Cardiac septum (tissue), 1 donor: ENCODE measurements around the gene SMNDC1. TPM values are rescaled to one million over a fixed set of nuclear protein-coding genes. Genes with fewer than 3 reads are reported as not detected.
"Not testable (repeated sequence)": the region's sequence is repeated elsewhere in the genome, so short reads cannot be mapped to it uniquely, and the experiment has no call there.

ENCODE experiments used
- DNase-seq: peaks from one replicate; pipeline ENCODE4 v3.0.0-alpha.2; 2020; ENCODE audit warnings: low spot score
- intact Hi-C: fragments of 100-400 bp; cut with DNase I; formaldehyde crosslinking; loops from one replicate; pipeline ENCODE4 v1.14.0; 2022
- total RNA-seq: library from RNA; stranded (reverse); fragmentation: NEBNext Ultra II Directional; extraction: Animal tissue kit (Norgen Biotek cat#: 25700); gene quantifications from one replicate; pipeline ENCODE4 v1.2.1, GENCODE V29; 2021
- donor health status: DM: no; HTN: no; CAD: no.

SMNDC1 gene
- total RNA-seq, 1 donor from 2014 or later: 25.8 TPM

GRCh38 chr10:110331226-110331795, 26.6 kb upstream of the SMNDC1 start:
- DNase-seq, intact Hi-C loops: not testable (repeated sequence)

DNA sequence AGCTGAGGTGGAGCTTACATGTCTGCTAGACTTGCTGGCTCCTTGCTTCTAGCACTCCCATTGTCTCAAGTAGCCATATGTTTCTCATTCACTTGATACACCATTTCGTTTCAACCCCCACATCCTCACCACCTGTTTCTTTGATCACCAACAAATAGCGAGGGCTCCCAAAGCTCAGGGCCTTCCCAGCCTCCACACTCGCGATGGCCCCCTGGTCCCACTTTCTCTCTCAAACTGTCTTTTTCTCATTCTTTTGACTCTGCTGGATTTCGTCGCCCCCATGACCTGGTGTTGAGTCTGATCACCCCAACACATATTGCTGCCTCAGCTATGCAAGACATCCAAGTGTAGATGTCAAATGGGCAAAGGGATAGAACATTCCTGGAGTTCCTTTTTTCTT, 26.0 kb upstream of the SMNDC1 start:
- intact Hi-C loops: no loop called here
- no peak for DNase-seq

DNA sequence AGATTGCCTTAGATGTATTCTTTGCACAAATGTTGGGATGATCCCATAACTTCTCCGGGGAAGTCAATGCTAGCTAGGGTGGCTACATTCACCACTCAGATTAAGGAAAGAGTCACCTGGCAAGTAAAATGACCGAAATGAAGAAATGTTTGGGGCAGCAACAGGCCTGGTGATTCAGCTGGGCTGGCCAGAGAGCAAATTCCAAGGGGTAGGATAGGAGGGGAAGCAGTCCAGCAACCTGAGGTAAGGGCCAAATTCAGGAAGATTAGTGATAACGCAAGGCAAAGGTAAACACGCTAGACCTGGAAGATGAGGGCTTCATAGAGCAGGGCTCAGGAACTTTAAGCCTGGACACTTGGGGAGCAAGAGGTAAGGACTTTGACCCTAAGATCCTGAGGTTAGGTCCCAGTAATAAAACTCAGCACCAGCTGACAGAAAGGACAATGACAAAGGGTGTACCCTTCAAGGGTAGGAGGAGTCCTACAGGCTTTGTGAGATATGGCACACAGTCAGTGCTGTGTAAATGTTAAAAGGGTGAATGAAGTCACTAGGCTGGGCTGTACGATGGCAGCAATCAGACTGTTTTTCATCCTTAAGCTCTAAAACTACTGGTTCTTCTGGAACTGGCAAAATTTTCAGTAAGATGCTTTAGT, 22.7 kb upstream of the SMNDC1 start:
- intact Hi-C loops: no loop called here
- no peak for DNase-seq

- DNase-seq: no peak
- intact Hi-C loops: no loop called here
Measured at GRCh38 chr10:110326351-110327032, 21.8 kb upstream of the SMNDC1 start.

GRCh38 chr10:110324805-110325280, 20.1 kb upstream of the SMNDC1 start:
- no peak for DNase-seq
- intact Hi-C loops: no loop called here

GRCh38 chr10:110324201-110324804, 19.6 kb upstream of the SMNDC1 start:
- intact Hi-C loops: no loop called here
- DNase-seq: no peak

DNA sequence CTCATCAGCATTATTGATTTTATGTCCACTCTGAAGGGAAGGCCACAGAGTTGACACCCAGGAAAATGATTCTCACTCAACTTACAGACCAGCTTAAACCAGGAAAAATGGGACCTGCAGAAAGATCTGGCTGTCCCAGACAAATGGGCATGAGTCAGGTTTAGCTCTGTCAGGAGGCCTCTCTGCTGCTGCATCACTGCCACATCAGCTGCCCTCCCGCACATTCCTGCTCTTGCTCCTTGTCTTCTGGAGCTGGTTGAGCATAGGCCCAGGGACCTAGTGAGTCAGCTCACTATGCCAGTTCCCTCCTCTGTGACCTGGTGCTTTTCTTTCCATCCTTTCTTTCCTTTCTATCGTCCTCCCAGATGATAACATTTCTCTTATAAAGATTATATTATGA, 18.8 kb upstream of the SMNDC1 start:
- DNase-seq: no peak
- intact Hi-C loops: no loop called here

DNA sequence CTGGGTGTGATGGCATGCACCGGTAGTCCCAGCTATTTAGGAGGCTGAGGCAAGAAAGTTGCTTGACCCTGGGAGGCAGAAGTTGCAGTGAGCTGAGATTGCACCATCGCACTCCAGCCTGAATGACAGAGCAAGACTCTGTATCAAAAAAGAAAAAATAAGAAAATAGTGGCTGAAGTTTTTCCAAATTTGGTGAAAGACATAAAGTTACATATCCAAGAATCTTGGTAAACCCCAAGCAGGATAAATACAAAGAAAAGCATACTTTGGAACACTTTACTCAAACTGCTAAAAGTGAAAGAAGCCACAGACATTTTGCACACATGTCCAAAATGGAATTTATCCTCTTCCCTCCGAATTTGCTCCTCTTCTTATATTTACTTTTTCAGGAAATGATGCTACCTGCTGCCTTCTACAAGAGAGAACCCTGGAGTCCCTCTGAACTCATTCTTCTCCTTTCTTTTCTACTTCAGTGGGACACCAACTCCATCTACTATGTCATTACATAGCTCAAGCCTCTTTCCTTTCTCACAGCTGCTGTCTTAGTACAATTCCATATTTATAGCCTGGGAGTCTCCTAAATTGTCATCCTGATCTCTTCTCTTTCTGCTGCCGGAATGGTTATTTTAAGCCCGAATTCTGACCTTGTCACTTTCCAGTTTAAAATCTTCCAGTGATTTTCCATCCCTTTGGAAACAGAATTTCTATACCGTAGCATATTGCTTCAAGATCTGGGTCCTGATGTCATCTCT, 17.3 kb upstream of the SMNDC1 start:
- intact Hi-C loops: no loop called here
- DNase-seq: no peak

DNA sequence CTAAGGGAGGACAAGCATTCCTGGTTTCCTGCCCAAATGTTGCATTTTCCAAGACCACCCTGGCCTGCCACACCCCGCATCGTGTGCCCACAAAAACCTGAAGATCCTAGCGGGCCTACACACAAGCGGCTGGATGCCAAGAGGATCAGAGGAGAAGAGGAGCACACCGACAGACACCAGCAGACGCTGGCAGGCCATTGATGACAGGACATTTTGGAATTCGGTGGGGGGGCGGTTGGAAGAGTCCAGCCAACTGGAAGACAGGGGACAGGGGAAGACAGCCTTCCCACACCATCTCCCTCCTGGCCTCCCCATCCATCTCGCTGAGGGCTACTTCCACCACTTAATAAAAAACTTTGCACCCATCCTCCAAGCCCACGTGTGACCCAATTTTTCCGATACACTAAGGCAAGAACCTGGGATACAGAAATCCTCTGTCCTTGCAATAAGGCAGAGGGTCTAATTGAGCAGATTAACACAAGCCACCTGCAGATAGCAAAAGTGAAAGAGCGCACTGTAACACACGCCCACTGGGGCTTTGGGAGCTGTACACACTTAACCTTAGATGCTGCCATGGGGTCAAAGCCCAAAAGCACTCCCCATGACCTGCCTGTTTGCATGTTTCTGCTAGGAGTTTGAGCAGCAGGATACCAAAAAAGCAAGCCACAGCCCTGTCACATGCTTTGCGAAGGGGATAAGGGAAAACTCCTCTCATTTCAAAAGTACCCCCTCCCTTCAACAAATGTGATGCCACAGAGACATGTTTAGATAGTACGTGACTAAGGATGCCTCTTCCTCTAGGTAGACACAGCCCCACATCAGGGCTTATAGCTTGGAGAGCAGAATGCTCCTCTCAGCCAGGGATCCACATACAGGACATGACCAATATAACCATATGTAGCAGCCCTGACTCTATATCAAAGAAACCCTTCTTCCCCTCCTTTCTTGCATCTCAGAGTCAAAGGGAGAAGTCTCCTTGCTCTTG, 13.4 kb upstream of the SMNDC1 start:
- intact Hi-C loops: no loop called here

GRCh38 chr10:110313674-110314073, 9.0 kb upstream of the SMNDC1 start:
- intact Hi-C loops: loop anchor here (5.0 kb wide), 1 partner anchor 294 kb away; no protein-coding TSS in a partner anchor
- DNase-seq: no peak

More for the DNA sequence above, 13.4 kb upstream of the SMNDC1 start:
- DNase-seq: no peak

DNA sequence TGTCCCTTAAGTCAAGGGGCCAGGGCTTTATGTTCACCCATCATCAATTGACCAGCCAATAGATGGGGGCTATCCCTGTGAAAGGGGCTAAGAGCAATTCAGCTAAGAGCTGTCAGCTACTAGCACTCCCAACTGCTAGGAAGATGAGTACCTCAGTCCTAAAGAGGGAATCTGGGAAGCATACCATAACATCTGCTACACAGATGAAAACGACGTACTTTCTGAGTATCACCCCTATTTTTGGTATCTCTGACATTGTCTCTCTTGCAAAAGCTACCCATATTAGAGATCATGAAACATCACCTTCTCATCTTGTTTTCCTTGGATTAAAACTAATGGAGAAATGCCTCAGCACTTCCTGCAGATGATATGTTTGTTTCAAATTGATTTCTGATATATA, 7.5 kb upstream of the SMNDC1 start:
- intact Hi-C loops: loop anchor here (5.0 kb wide), 1 partner anchor 295 kb away; no protein-coding TSS in a partner anchor
- DNase-seq: no peak

- no peak for DNase-seq
- intact Hi-C loops: loop anchor here (2.0 to 5.0 kb wide), 2 partner anchors 235 to 296 kb away; no protein-coding TSS in a partner anchor
Measured at GRCh38 chr10:110311357-110311949, 6.7 kb upstream of the SMNDC1 start.

- intact Hi-C loops: loop anchor here (2.0 to 5.0 kb wide), 2 partner anchors 236 to 297 kb away; no protein-coding TSS in a partner anchor
Measured at GRCh38 chr10:110310741-110311140, 6.0 kb upstream of the SMNDC1 start.

DNA sequence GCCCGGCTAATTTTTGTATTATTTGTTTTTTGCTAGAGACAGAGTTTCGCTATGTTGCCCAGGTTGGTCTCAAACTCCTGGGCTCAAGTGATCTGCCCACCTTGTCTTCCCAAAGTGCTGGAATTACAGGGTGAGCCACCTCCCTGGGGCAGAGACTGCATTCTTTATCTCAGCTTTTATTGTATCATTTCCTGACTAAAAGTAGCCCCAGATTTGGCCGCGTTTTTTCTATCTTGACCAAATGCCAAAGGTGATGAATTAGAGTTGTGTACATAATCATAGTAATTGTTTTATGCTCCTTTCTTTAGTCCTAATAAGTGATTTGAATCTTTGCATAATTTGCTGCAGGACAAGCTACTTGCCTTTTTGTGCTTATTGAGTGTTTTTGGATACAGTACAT, 3.1 kb upstream of the SMNDC1 start:
- no peak for DNase-seq
- intact Hi-C loops: no loop called here

More at GRCh38 chr10:110310741-110311140, 6.0 kb upstream of the SMNDC1 start:
- DNase-seq: no peak

- no peak for DNase-seq
- intact Hi-C loops: no loop called here
Measured at GRCh38 chr10:110306452-110306768, 1.7 kb upstream of the SMNDC1 start.

DNA sequence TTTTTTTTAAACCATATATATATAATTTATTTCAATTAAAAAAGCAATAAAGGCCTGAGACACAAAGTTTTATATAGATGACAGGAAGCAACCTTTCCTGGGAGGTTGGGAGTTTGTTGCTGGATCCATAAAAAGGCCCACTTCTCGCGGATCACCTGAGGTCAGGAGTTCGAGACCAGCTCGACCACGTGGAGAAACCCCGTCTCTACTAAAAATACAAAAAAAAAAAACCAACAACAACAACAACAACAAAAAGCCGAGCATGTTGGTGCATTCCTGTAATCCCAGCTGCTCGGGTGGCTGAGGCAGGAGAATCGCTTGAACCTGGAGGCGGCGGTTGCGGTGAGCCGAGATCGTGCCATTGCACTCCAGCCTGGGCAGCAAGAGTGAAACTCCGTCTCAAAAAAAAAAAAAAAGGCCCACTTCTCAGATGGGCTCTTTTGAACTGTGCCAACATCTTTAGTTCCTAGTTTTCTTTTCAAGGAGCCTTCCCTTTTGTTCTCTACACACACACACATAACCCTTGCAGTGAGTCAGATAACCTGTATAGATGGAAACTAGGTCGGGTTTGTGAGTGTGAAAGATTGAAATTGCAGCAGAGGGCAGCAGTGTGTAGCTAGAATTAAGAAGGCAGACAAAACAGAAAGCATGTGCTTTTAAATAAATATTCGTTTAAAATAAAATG, 1.2 kb upstream of the SMNDC1 start:
- DNase-seq: no peak
- intact Hi-C loops: loop anchor here (2.0 kb wide), 1 partner anchor 195 kb away; no protein-coding TSS in a partner anchor

DNA sequence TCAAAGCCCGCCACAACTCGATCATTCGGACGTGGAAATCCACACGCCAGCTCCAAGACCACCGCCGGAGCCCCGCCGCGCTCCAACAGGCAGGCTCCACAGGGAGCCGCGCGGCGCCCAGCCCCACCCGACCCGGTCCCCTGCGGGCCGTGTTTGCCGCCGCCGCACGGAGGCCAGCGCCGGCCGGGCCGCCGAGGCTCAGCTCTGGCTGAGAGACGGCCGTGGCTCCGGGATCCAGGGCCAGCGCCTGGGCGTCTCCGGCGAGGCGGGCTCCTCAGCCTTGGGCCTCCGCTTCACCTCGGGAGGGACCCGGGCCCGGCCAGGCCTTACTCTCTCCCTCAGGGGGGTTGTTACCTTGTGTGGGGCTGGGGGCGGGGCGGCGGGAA, 333 bp downstream of the SMNDC1 start:
- DNase-seq: no peak
- intact Hi-C loops: loop anchor here (2.0 kb wide), 1 partner anchor 196 kb away; no protein-coding TSS in a partner anchor
